Activated gamma-delta T cell (primary cell): Measurements from ENCODE around the gene NUP62.

Experiments
- DNase-seq: peaks from one replicate; lab custom pipeline; 2025; lab: John Stamatoyannopoulos, UW

The NUP62 gene

GRCh38 chr19:49904136-49904535, 25.2 kb downstream of the NUP62 start:
- DNase-seq = no peak

GRCh38 chr19:49896863-49897621, 32.3 kb downstream of the NUP62 start, which contains the start of gene IL4I1:
Gene IL4I1 (minus strand): TSS chr19:49896887. CDS start chr19:49896160, 727 bp downstream.
- peak; percentile 24 for DNase-seq

GRCh38 chr19:49895566-49896297, 33.6 kb downstream of the NUP62 start:
- no peak for DNase-seq

- DNase-seq = no peak
Observed at GRCh38 chr19:49894879-49895565, 34.3 kb downstream of the NUP62 start.

GRCh38 chr19:49894011-49894664, 35.2 kb downstream of the NUP62 start:
- DNase-seq = no peak

- DNase-seq = no peak
Observed at GRCh38 chr19:49892716-49893115, 36.6 kb downstream of the NUP62 start.

- no peak for DNase-seq
Observed at GRCh38 chr19:49891393-49891792, 37.9 kb downstream of the NUP62 start.

GRCh38 chr19:49890349-49891311, 38.7 kb downstream of the NUP62 start:
- peak; percentile 60 for DNase-seq

- DNase-seq = peak; percentile 59
Observed at GRCh38 chr19:49889687-49890348, 39.5 kb downstream of the NUP62 start.

GRCh38 chr19:49889038-49889686, 40.1 kb downstream of the NUP62 start:
- no peak for DNase-seq

- DNase-seq = no peak
Observed at GRCh38 chr19:49888510-49888824, 40.8 kb downstream of the NUP62 start.

- no peak for DNase-seq
Observed at GRCh38 chr19:49887665-49888509, 41.4 kb downstream of the NUP62 start.

GRCh38 chr19:49887037-49887664, 42.2 kb downstream of the NUP62 start:
- no peak for DNase-seq

- DNase-seq = no peak
Observed at GRCh38 chr19:49884760-49885159, 44.5 kb downstream of the NUP62 start.

GRCh38 chr19:49884109-49884508, 45.2 kb downstream of the NUP62 start:
- no peak for DNase-seq

- no peak for DNase-seq
Observed at GRCh38 chr19:49883094-49883493, 46.2 kb downstream of the NUP62 start.

- DNase-seq = no peak
Observed at GRCh38 chr19:49882643-49883042, 46.7 kb downstream of the NUP62 start.

- no peak for DNase-seq
Observed at GRCh38 chr19:49881672-49882394, 47.5 kb downstream of the NUP62 start.
